ENCODE data around the gene RAB6A. TPM values are rescaled to one million over a fixed set of nuclear protein-coding genes. Genes with fewer than 3 reads are reported as not detected.

RAB6A gene
- total RNA-seq, 1 experiment from 2014 or later = 121 TPM

GRCh38 chr11:73715541-73715940 is 45.3 kb downstream of the RAB6A start:
- H3K4me1 ChIP-seq (ENCODE audit: control insufficient read depth in 1 of 2, insufficient read depth in 2 of 2, low read length in 2 of 2) = no peaks in the 10 kb centered on the region
- intact Hi-C loops (cut with micrococcal nuclease) = no loop called here
- DNase-seq (ENCODE audit: low read depth, low spot score) (no peak), ATAC-seq (no peak)
- POLR2A ChIA-PET = no interaction called here
- no peak for TF ChIP-seq ATF3 (IDR thresholded peaks at IDR 0.05)
- TF ChIP-seq SRF (IDR thresholded peaks at IDR 0.05; ENCODE audit: low read depth) = no peak
- TF ChIP-seq REST (IDR thresholded peaks at IDR 0.05; ENCODE audit: low read depth) = no peak
- TF ChIP-seq, protein P1, sequence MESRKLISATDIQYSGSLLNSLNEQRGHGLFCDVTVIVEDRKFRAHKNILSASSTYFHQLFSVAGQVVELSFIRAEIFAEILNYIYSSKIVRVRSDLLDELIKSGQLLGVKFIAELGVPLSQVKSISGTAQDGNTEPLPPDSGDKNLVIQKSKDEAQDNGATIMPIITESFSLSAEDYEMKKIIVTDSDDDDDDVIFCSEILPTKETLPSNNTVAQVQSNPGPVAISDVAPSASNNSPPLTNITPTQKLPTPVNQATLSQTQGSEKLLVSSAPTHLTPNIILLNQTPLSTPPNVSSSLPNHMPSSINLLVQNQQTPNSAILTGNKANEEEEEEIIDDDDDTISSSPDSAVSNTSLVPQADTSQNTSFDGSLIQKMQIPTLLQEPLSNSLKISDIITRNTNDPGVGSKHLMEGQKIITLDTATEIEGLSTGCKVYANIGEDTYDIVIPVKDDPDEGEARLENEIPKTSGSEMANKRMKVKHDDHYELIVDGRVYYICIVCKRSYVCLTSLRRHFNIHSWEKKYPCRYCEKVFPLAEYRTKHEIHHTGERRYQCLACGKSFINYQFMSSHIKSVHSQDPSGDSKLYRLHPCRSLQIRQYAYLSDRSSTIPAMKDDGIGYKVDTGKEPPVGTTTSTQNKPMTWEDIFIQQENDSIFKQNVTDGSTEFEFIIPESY (IDR thresholded peaks at IDR 0.05; ENCODE audit: extremely low read depth, insufficient replicate concordance, low read length) = no peak
- TF ChIP-seq EZH2phosphoT487 (IDR thresholded peaks at IDR 0.05; ENCODE audit: borderline replicate concordance) = no peak
- no peak for TF ChIP-seq POLR2AphosphoS5 (IDR thresholded peaks at IDR 0.05; ENCODE audit: low read depth, low read length)
- no peak for TF ChIP-seq YY1 (IDR thresholded peaks at IDR 0.05; ENCODE audit: extremely low read depth, insufficient replicate concordance, low read depth, low read length)
- TF ChIP-seq CTCF (IDR thresholded peaks at IDR 0.05 in 2 of 3, conservative IDR thresholded peaks at IDR 0.05 in 1 of 3; ENCODE audit: borderline replicate concordance in 1 of 3, insufficient read depth in 1 of 3, low read depth in 2 of 3, low read length in 2 of 3) = no peak
- TF ChIP-seq SP1 (IDR thresholded peaks at IDR 0.05; ENCODE audit: low read depth) = no peak
- TF ChIP-seq RAD21 (IDR thresholded peaks at IDR 0.05; ENCODE audit: low read depth) = no peak
- TF ChIP-seq ZNF274 (IDR thresholded peaks at IDR 0.05; ENCODE audit: low read depth, low read length) = no peak
- no peak for TF ChIP-seq FOSL1 (IDR thresholded peaks at IDR 0.05; ENCODE audit: low read depth)
- TF ChIP-seq EZH2 (IDR thresholded peaks at IDR 0.05) = no peak
- TF ChIP-seq TCF7L2 (IDR thresholded peaks at IDR 0.05; ENCODE audit: borderline replicate concordance, extremely low read depth, insufficient read depth, insufficient read length) = no peak
- TF ChIP-seq, protein P2, sequence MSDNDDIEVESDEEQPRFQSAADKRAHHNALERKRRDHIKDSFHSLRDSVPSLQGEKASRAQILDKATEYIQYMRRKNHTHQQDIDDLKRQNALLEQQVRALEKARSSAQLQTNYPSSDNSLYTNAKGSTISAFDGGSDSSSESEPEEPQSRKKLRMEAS (IDR thresholded peaks at IDR 0.05) = no peak
- no peak for TF ChIP-seq ZFX (IDR thresholded peaks at IDR 0.05)
- TF ChIP-seq SIN3A (IDR thresholded peaks at IDR 0.05; ENCODE audit: low read depth) = no peak
- H3K9me2 ChIP-seq (ENCODE audit: insufficient read depth) = no peaks in the 10 kb centered on the region
- no peak overlapping the region for H3K4me2 ChIP-seq (ENCODE audit: low read length)
- CTCF ChIA-PET = no interaction called here
- H3K79me2 ChIP-seq (ENCODE audit: insufficient read depth, low read length) = 0 out of 2 replicates have a peak, but pooled peaks cover 5% of the 10 kb centered on the region
- H3K4me3 ChIP-seq (replicated peaks in 1 of 2; ENCODE audit: low read depth in 1 of 2, low read length in 2 of 2) = no peak overlapping the region
- no peaks in the 10 kb centered on the region for H3K9me3 ChIP-seq (ENCODE audit: control insufficient read depth in 1 of 2, insufficient read depth in 1 of 2, low read depth in 1 of 2, low read length in 2 of 2)
- BruUV-seq (replicated peaks) = no TSS peak
- RAD21 ChIA-PET (ENCODE audit: low non-redundant PET in 1 of 2, low total read pairs in 2 of 2, uncharacterized antibody in 2 of 2, unreplicated experiment in 2 of 2) = no interaction called here
- H3K27me3 ChIP-seq (ENCODE audit: insufficient read depth, low read length) = no peaks in the 10 kb centered on the region
- H3K27ac ChIP-seq (ENCODE audit: low read depth, low read length) = no peak overlapping the region
- peaks cover 10 to 12% of the 10 kb centered on the region in 2 experiments; a peak in 3 of 4 replicates for H3K36me3 ChIP-seq (ENCODE audit: control insufficient read depth in 1 of 2, insufficient read depth in 2 of 2, low read length in 2 of 2)
- H3K9ac ChIP-seq (ENCODE audit: low read length) = no peak overlapping the region
- no peaks in the 10 kb centered on the region; the same call in 1 of the 2 replicates for H4K20me1 ChIP-seq (ENCODE audit: insufficient read depth)
- H2AFZ ChIP-seq (ENCODE audit: low read depth, low read length, poor library complexity, severe bottlenecking) = no peak overlapping the region
